AG04449 (cell line): ENCODE data around the gene FCMR.
A peak's percentile ranks its signal among the peaks of the same experiment; 100 is the strongest.

Experiments used
- CTCF ChIA-PET: fragments of 350-600 bp; formaldehyde crosslinking; extraction: SDS; loops from one replicate; lab custom pipeline; 2021; ENCODE audit warnings: antibody characterized with exemption; lab: Yijun Ruan, JAX
- POLR2A ChIA-PET: fragments of 400-600, 350-600 bp; formaldehyde crosslinking; extraction: SDS; loops from one replicate; lab custom pipeline; 2020; ENCODE audit warnings: antibody characterized with exemption, inconsistent platforms; lab: Yijun Ruan, JAX
- DNase-seq: peaks from one replicate; pipeline ENCODE4 v3.0.0-alpha.2; 2010; ENCODE audit warnings: low read depth, low spot score
- H3K4me3 ChIP-seq: 2 replicates; pipeline ENCODE4 v1.5.1; 2011; ENCODE audit warnings: low read depth, mild to moderate bottlenecking, control low read depth, low read length
- TF ChIP-seq, protein P1 (sequence below): IDR thresholded peaks from one replicate; pipeline ENCODE4 v1.5.1; 2011; ENCODE audit warnings: mild to moderate bottlenecking, moderate library complexity, low read length, control low read depth, inconsistent platforms; ENCODE audit not compliant: insufficient read depth; ENCODE audit errors: missing control alignments

Gene FCMR

GRCh38 chr1:206937425-206937824 is 15.7 kb upstream of the FCMR start:
- H3K4me3 ChIP-seq, result no peak overlapping the region
- CTCF ChIA-PET, result interaction anchor here (2.9 to 3.0 kb wide), 2 partner anchors 25 to 44 kb away, joined by 17 to 30 read pairs; no protein-coding TSS in a partner anchor
- POLR2A ChIA-PET, result no interaction called here
- DNase-seq, result no peak
- TF ChIP-seq, protein P1, sequence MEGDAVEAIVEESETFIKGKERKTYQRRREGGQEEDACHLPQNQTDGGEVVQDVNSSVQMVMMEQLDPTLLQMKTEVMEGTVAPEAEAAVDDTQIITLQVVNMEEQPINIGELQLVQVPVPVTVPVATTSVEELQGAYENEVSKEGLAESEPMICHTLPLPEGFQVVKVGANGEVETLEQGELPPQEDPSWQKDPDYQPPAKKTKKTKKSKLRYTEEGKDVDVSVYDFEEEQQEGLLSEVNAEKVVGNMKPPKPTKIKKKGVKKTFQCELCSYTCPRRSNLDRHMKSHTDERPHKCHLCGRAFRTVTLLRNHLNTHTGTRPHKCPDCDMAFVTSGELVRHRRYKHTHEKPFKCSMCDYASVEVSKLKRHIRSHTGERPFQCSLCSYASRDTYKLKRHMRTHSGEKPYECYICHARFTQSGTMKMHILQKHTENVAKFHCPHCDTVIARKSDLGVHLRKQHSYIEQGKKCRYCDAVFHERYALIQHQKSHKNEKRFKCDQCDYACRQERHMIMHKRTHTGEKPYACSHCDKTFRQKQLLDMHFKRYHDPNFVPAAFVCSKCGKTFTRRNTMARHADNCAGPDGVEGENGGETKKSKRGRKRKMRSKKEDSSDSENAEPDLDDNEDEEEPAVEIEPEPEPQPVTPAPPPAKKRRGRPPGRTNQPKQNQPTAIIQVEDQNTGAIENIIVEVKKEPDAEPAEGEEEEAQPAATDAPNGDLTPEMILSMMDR, result no peak

DNA sequence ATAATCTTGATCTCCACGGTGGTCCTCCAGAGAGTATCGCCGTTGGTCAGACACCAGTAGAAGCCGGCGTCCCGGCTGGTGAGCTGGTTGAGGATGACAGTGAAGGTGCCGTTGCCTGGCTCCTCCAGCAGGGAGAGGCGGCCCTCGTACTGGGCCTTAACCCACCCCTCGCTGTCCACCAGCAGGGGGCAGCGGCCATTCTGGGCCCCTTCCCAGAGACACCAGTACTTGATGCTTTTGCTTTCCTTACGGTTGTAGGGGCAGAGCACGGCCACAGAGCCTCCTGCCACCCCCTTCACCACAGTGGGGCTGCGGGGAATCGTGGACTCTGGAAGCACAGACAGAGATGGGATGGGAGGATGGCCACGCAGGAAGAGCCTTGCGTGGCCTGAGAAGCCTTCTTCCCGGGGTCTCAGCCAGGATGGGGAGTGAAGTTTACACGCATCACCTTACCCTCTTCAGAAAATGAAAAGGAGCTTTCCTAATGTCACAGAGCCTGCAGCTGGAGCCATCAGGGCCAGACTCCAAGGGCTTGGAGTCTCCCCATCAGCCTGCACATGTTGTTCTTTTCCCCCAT is 13.8 kb upstream of the FCMR start:
- ChIA-PET CTCF (interaction anchor here (0.7 to 3.0 kb wide), 15 partner anchors 10 to 564 kb away, joined by 3 to 30 read pairs (median 4); partner anchors contain the start of gene PIGR), POLR2A (no interaction called here)
- TF ChIP-seq, protein P1, result peak; percentile 64
- DNase-seq, result no peak
- H3K4me3 ChIP-seq, result no peak overlapping the region

DNA sequence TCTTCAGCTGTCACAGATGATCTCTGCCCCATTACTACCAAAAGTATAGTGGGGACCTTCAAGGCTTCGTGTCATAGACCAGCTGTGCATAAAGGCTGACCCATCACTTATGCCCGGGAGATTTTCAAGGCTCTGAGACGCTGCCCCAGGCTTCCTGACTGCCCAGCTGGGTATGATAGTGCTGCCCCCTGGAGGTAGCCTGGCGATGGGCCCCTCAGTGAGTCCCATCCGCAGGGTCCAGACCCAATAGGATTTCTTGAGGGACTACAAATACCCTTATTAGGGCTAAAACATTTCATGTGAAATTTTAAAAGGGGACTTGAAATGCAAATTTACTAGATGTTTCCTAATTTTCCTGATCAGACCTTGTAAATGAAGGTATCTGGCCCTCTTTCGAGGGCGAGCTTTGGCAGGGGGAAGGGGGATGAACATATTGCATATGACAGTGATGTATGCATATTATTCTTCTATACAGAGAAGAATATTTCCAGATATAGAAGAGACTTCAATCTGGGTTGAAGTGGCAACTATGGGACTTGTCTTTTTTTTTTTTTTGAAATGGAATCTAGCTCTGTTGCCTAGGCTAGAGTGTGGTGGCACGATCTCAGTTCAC is 11.7 kb upstream of the FCMR start:
- ChIA-PET CTCF (interaction anchor here (0.6 to 3.7 kb wide), 6 partner anchors 10 to 146 kb away, joined by 3 to 19 read pairs (median 6); no protein-coding TSS in a partner anchor), POLR2A (no interaction called here)
- no peak for DNase-seq
- TF ChIP-seq, protein P1, result peak; percentile 50
- no peak overlapping the region for H3K4me3 ChIP-seq

GRCh38 chr1:206932177-206932576 is 10.4 kb upstream of the FCMR start:
- H3K4me3 ChIP-seq, result no peak overlapping the region
- no peak for DNase-seq
- TF ChIP-seq, protein P1, result no peak
- POLR2A ChIA-PET, result no interaction called here
- CTCF ChIA-PET, result interaction anchor here (1.0 to 3.7 kb wide), 14 partner anchors 8 to 269 kb away, joined by 3 to 19 read pairs (median 4); no protein-coding TSS in a partner anchor

DNA sequence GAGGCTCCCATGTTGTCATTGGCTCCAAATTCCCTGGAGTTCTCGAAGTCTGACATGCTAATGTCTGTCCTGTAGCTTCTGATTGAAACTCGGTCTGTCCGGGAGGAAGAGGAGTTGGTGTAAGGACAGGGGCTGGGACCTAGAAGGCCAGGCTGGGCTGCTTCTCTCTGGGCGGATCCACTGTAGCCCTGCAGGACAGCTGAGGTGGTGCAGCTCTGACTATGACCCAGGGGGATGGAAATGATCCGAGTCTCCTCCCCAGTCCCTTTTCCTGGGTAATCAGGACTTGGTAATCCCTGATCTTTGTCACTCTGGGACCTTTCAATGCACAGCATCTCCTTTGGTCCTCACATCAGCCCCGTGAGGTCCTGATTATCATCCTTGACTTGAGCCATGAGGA is 10.0 kb upstream of the FCMR start:
- no peak overlapping the region for H3K4me3 ChIP-seq
- DNase-seq, result no peak
- TF ChIP-seq, protein P1, result no peak
- ChIA-PET POLR2A (no interaction called here), CTCF (interaction anchor here (1.1 to 3.7 kb wide), 13 partner anchors 9 to 269 kb away, joined by 3 to 19 read pairs (median 4); no protein-coding TSS in a partner anchor)

DNA sequence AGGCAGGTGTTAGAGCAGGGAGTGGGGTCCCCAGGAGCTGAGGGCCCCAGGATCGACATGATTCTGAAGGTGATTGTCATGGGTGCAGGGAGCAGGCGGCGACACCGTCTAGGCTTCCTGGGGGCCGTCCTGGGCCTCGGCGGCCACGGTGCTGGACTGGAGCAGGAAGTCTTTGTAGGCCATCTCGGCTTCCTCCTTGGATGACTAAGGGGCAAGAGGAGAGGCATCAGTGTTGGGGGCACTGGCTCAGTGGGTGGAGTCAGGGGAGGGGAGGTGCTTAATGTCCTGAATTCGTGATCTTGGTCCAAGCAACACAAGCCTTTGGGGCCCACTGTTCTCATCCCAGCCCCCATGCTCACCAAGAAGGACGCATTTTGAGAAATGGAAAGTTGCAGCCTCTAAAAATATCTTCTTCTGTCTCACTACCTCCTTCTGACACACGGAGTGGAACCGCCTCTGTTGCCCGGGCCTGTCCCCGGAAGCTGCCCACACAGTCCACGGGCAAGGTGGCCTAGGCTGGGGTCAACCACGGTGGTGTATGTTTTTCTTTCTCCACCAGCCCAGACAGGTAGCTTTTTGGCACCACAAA is 8.6 kb upstream of the FCMR start:
- TF ChIP-seq, protein P1, result no peak
- no peak for DNase-seq
- ChIA-PET CTCF (interaction anchor here (1.3 to 4.7 kb wide), 3 partner anchors 18 to 121 kb away, joined by 4 to 32 read pairs (median 7); no protein-coding TSS in a partner anchor), POLR2A (no interaction called here)
- H3K4me3 ChIP-seq, result no peak overlapping the region
